A673 (cell line): ENCODE measurements around the gene ZBTB1. TPM values are rescaled to one million over a fixed set of nuclear protein-coding genes. Genes with fewer than 3 reads are reported as not detected.

ENCODE experiments used
- BruUV-seq: library from RNA; stranded (reverse); fragments of 400-500 nt; replicated peaks from 2 replicates; lab custom pipeline; 2021; lab: Mats Ljungman, UMichigan
- CTCF ChIA-PET: fragments of 300-600 bp; sonication (Branson Sonifier 250); formaldehyde crosslinking; loops from one replicate; lab custom pipeline; 2022; ENCODE audit warnings: antibody characterized with exemption; lab: Charles Lee
- POLR2A ChIA-PET: fragments of 300-600 bp; sonication (Branson Sonifier 250); formaldehyde crosslinking; loops from one replicate; lab custom pipeline; 2022; ENCODE audit warnings: antibody characterized with exemption; ENCODE audit not compliant: low non-redundant PET; lab: Charles Lee
- DNase-seq: peaks from one replicate; pipeline ENCODE4 v3.0.0-alpha.2; 2015; ENCODE audit warnings: low spot score
- H3K27ac ChIP-seq: fragments of 200-600 bp; sonication (generic); 2 replicates; pipeline ENCODE4 v1.5.1; 2016; ENCODE audit warnings: mixed run types, low read depth, mild to moderate bottlenecking, mixed read lengths, antibody characterized with exemption, low read length; ENCODE audit not compliant: poor library complexity, severe bottlenecking
- H3K27me3 ChIP-seq: fragments of 200-600 bp; sonication (generic); replicated peaks from 2 replicates; pipeline ENCODE4 v1.6.1; 2017; ENCODE audit warnings: mixed run types, low read depth, mild to moderate bottlenecking, mixed read lengths, antibody characterized with exemption, low read length; ENCODE audit not compliant: insufficient read depth, poor library complexity
- H3K36me3 ChIP-seq: fragments of 200-600 bp; sonication (generic); 2 replicates; pipeline ENCODE4 v1.6.1; 2016; ENCODE audit warnings: mixed run types, mild to moderate bottlenecking, mixed read lengths, antibody characterized with exemption, low read length; ENCODE audit not compliant: insufficient read depth, poor library complexity, severe bottlenecking
- H3K4me1 ChIP-seq: fragments of 200-600 bp; sonication (generic); 2 replicates; pipeline ENCODE4 v1.6.1; 2017; ENCODE audit warnings: mixed run types, mild to moderate bottlenecking, mixed read lengths, antibody characterized with exemption, low read length; ENCODE audit not compliant: insufficient read depth, poor library complexity, severe bottlenecking
- H3K4me3 ChIP-seq: fragments of 200-600 bp; sonication (generic); 2 replicates; pipeline ENCODE4 v1.5.1; 2016; ENCODE audit warnings: low read depth, mixed run types, mild to moderate bottlenecking, mixed read lengths, low read length; ENCODE audit not compliant: poor library complexity, severe bottlenecking
- H3K9me3 ChIP-seq: fragments of 200-600 bp; sonication (generic); 2 replicates; pipeline ENCODE4 v1.6.1; 2016; ENCODE audit warnings: mixed run types, low read depth, mild to moderate bottlenecking, mixed read lengths, antibody characterized with exemption, low read length; ENCODE audit not compliant: poor library complexity, severe bottlenecking
- CTCF ChIP-seq: fragments of 300-800, 200-600 bp; sonication (generic); conservative IDR thresholded peaks from 2 replicates; pipeline ENCODE4 v1.5.1; 2017; ENCODE audit warnings: low read depth, mild to moderate bottlenecking, antibody characterized with exemption, low read length, moderate library complexity, mixed read lengths
- EZH2 ChIP-seq: fragments of 200-600 bp; sonication (generic); IDR thresholded peaks from 2 replicates; pipeline ENCODE4 v1.6.1; 2017; ENCODE audit warnings: borderline replicate concordance, low read depth, mild to moderate bottlenecking, mixed read lengths, antibody characterized with exemption, low read length; ENCODE audit not compliant: poor library complexity, severe bottlenecking
- intact Hi-C: fragments of 100-400 bp; cut with micrococcal nuclease; formaldehyde crosslinking; loops from one replicate; pipeline ENCODE4 v1.10.0; 2022; ENCODE audit not compliant: unreplicated experiment
- total RNA-seq: library from RNA; stranded (reverse); gene quantifications from 2 replicates; pipeline ENCODE4 v1.2.3, GENCODE V29; 2021

ZBTB1 gene
- total RNA-seq, 1 experiment from 2014 or later, result 37.7 TPM

- intact Hi-C loops, result no loop called here
- Histone ChIP-seq H3K4me3 (no peak overlapping the region), H3K9me3 (no peaks in the 10 kb centered on the region), H3K4me1 (peaks cover 16% of the 10 kb centered on the region), H3K27me3 (no peaks in the 10 kb centered on the region), H3K27ac (no peak overlapping the region), H3K36me3 (peaks cover 8% of the 10 kb centered on the region)
- DNase-seq, result no peak
- CTCF ChIA-PET, result no interaction called here
- POLR2A ChIA-PET, result no interaction called here
- BruUV-seq, result no TSS peak
- no peak for TF ChIP-seq EZH2
- no peak for TF ChIP-seq CTCF
Measured at GRCh38 chr14:64500088-64500487, 4.5 kb upstream of the ZBTB1 start.

- no peak for TF ChIP-seq CTCF
- TF ChIP-seq EZH2, result no peak
- peaks cover 8% of the 10 kb centered on the region for H3K36me3 ChIP-seq
- BruUV-seq, result TSS peak; percentile 32
- DNase-seq, result no peak
- peak overlapping the region; percentile 100 for H3K27ac ChIP-seq
- POLR2A ChIA-PET, result interaction anchor here (0.6 kb wide), 1 partner anchor 44 kb away, joined by 4 read pairs; no protein-coding TSS in a partner anchor
- H3K4me1 ChIP-seq, result peaks cover 20% of the 10 kb centered on the region
- no peaks in the 10 kb centered on the region for H3K27me3 ChIP-seq
- intact Hi-C loops, result no loop called here
- H3K4me3 ChIP-seq, result peak overlapping the region; percentile 87
- CTCF ChIA-PET, result interaction anchor here (1.1 kb wide), 1 partner anchor 9 kb away, joined by 3 read pairs; no protein-coding TSS in a partner anchor
- no peaks in the 10 kb centered on the region for H3K9me3 ChIP-seq
Measured at GRCh38 chr14:64501411-64502171, 3.0 kb upstream of the ZBTB1 start.

GRCh38 chr14:64502456-64502855 lies 2.1 kb upstream of the ZBTB1 start:
- POLR2A ChIA-PET, result no interaction called here
- H3K27me3 ChIP-seq, result no peaks in the 10 kb centered on the region

More at GRCh38 chr14:64502456-64502855, 2.1 kb upstream of the ZBTB1 start:
- DNase-seq, result no peak
- BruUV-seq, result no TSS peak
- H3K4me3 ChIP-seq, result peak overlapping the region; percentile 87
- intact Hi-C loops, result no loop called here
- no peaks in the 10 kb centered on the region for H3K9me3 ChIP-seq
- CTCF ChIA-PET, result no interaction called here
- peaks cover 28% of the 10 kb centered on the region for H3K4me1 ChIP-seq
- H3K27ac ChIP-seq, result peak overlapping the region; percentile 100
- H3K36me3 ChIP-seq, result peaks cover 4% of the 10 kb centered on the region
- TF ChIP-seq EZH2 (no peak), CTCF (no peak)
